Caco-2 (cell line): ENCODE results near the gene LIG1. TPM values are rescaled to one million over a fixed set of nuclear protein-coding genes. Genes with fewer than 3 reads are reported as not detected.

Experiments
- BruUV-seq: library from RNA; stranded (reverse); fragments of 400-500 nt; replicated peaks from 2 replicates; lab custom pipeline; 2021; lab: Mats Ljungman, UMichigan
- CTCF ChIA-PET: fragments of 300-600 bp; sonication (Branson Sonifier 250); formaldehyde crosslinking; loops from one replicate; lab custom pipeline; 2022; ENCODE audit warnings: antibody characterized with exemption; lab: Charles Lee
- POLR2A ChIA-PET: fragments of 300-600 bp; sonication (Branson Sonifier 250); formaldehyde crosslinking; loops from one replicate; lab custom pipeline; 2022; ENCODE audit warnings: antibody characterized with exemption; lab: Charles Lee
- DNase-seq, 2 experiments: peaks; one replicate each; pipeline versions ENCODE4 v3.0.0 to v3.0.0-alpha.2; 2020 to 2022
- H3K27me3 ChIP-seq: replicated peaks from 2 replicates; pipeline ENCODE4 v1.6.0; 2011; ENCODE audit warnings: low read length; ENCODE audit not compliant: control insufficient read depth, insufficient read depth
- H3K36me3 ChIP-seq: 2 replicates; pipeline ENCODE4 v1.5.1; 2011; ENCODE audit warnings: low read length; ENCODE audit not compliant: control insufficient read depth, insufficient read depth
- H3K4me1 ChIP-seq: fragments of 250-450 bp; sonication (Bioruptor Pico); 2 replicates; pipeline ENCODE4 v1.5.1; 2020; ENCODE audit warnings: mild to moderate bottlenecking
- H3K4me3 ChIP-seq: 2 replicates; pipeline ENCODE4 v1.5.1; 2011; ENCODE audit warnings: low read depth, mild to moderate bottlenecking, control low read depth, low read length
- H3K9me3 ChIP-seq: fragments of 250-450 bp; sonication (Bioruptor Pico); 2 replicates; pipeline ENCODE4 v1.5.1; 2020; ENCODE audit warnings: mild to moderate bottlenecking, moderate library complexity
- H3K27ac Mint-ChIP-seq: one replicate; pipeline ENCODE4 v1.8.0; 2022; ENCODE audit warnings: mixed read lengths; ENCODE audit not compliant: unreplicated experiment
- H3K27me3 Mint-ChIP-seq: one replicate; pipeline ENCODE4 v1.8.0; 2022; ENCODE audit warnings: mixed read lengths; ENCODE audit not compliant: insufficient read depth, unreplicated experiment
- H3K36me3 Mint-ChIP-seq: one replicate; pipeline ENCODE4 v1.8.0; 2022; ENCODE audit warnings: mild to moderate bottlenecking, mixed read lengths; ENCODE audit not compliant: insufficient read depth, unreplicated experiment
- H3K4me1 Mint-ChIP-seq: one replicate; pipeline ENCODE4 v1.8.0; 2022; ENCODE audit warnings: low read depth, mixed read lengths; ENCODE audit not compliant: unreplicated experiment
- H3K4me3 Mint-ChIP-seq: one replicate; pipeline ENCODE4 v1.8.0; 2022; ENCODE audit warnings: mild to moderate bottlenecking, moderate library complexity, mixed read lengths; ENCODE audit not compliant: unreplicated experiment
- H3K9me3 Mint-ChIP-seq: one replicate; pipeline ENCODE4 v1.8.0; 2022; ENCODE audit warnings: mixed read lengths; ENCODE audit not compliant: unreplicated experiment
- intact Hi-C: fragments of 100-400 bp; cut with micrococcal nuclease; formaldehyde crosslinking; loops from one replicate; pipeline ENCODE4 v1.10.0; 2022; ENCODE audit not compliant: unreplicated experiment
- total RNA-seq: library from RNA; stranded (reverse); gene quantifications from 2 replicates; pipeline ENCODE4 v1.2.3, GENCODE V29; 2022
- TF ChIP-seq, protein P1 (sequence below), 2 experiments: fragments of 200-600 bp in 1 of 2; IDR thresholded peaks; 1 replicate in 1 of 2; 2 replicates in 1 of 2; pipeline versions ENCODE4 v1.5.1 to v1.8.0; 2011 to 2022; ENCODE audit warnings: antibody characterized with exemption in 1 of 2, control low read depth in 1 of 2, inconsistent platforms in 1 of 2, low read depth in 1 of 2, low read length in 1 of 2, mild to moderate bottlenecking in 1 of 2, moderate library complexity in 1 of 2; ENCODE audit not compliant: insufficient read depth in 1 of 2, severe bottlenecking in 1 of 2, unreplicated experiment in 1 of 2

LIG1 gene
- total RNA-seq, 1 experiment from 2014 or later, result 78.7 TPM

DNA sequence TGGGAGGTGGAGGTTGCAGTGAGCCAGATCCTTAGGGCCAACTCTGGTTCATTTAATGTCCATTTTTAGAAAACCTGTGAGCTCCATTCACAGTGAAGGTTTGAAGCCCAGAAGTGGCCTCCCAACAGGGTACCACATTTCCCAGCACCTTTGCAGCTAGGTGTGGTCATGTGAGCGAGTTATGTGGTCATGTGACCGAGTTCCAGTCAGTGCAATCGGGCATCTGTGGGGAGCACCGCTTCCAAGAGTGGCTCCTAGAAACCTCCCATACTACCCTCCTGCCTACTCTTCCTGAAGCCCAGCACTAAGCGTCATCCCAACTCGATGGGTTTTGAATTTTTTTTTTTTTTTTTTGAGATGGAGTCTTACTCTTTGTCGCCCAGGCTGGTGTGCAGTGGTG lies 58.9 kb downstream of the LIG1 start:
- no peaks in the 10 kb centered on the region for H3K9me3 ChIP-seq
- no peak for DNase-seq
- Mint-ChIP-seq H3K9me3 (no peaks in the 10 kb centered on the region), H3K27ac (no peak overlapping the region), H3K4me3 (peak overlapping the region; percentile 73), H3K4me1 (peaks cover 8% of the 10 kb centered on the region), H3K36me3 (peaks cover 15% of the 10 kb centered on the region), H3K27me3 (no peaks in the 10 kb centered on the region)
- intact Hi-C loops, result no loop called here
- H3K4me3 ChIP-seq, result no peak overlapping the region
- ChIA-PET CTCF (interaction anchor here (1.2 to 1.6 kb wide), 2 partner anchors 13 to 41 kb away, joined by 3 to 7 read pairs; no protein-coding TSS in a partner anchor), POLR2A (no interaction called here)
- H3K4me1 ChIP-seq, result peaks cover 7% of the 10 kb centered on the region
- TF ChIP-seq, protein P1, sequence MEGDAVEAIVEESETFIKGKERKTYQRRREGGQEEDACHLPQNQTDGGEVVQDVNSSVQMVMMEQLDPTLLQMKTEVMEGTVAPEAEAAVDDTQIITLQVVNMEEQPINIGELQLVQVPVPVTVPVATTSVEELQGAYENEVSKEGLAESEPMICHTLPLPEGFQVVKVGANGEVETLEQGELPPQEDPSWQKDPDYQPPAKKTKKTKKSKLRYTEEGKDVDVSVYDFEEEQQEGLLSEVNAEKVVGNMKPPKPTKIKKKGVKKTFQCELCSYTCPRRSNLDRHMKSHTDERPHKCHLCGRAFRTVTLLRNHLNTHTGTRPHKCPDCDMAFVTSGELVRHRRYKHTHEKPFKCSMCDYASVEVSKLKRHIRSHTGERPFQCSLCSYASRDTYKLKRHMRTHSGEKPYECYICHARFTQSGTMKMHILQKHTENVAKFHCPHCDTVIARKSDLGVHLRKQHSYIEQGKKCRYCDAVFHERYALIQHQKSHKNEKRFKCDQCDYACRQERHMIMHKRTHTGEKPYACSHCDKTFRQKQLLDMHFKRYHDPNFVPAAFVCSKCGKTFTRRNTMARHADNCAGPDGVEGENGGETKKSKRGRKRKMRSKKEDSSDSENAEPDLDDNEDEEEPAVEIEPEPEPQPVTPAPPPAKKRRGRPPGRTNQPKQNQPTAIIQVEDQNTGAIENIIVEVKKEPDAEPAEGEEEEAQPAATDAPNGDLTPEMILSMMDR (IDR thresholded peaks at IDR 0.05; ENCODE audit: insufficient read depth in 1 of 2, low read depth in 1 of 2, low read length in 1 of 2, severe bottlenecking in 1 of 2, unreplicated experiment in 1 of 2), result no peak
- no peaks in the 10 kb centered on the region for H3K27me3 ChIP-seq
- H3K36me3 ChIP-seq, result no peaks in the 10 kb centered on the region
- no TSS peak for BruUV-seq

- Histone ChIP-seq H3K4me3 (peak within 1 kb of the TSS; percentile 31), H3K9me3 (no peaks in the 10 kb centered on the region), H3K4me1 (peaks cover 7% of the 10 kb centered on the region), H3K36me3 (no peaks in the 10 kb centered on the region), H3K27me3 (no peaks in the 10 kb centered on the region)
- BruUV-seq, result TSS peak; percentile 68
- POLR2A ChIA-PET, result interaction anchor here (0.5 to 1.1 kb wide), 7 partner anchors 13 to 1392 kb away, joined by 3 to 8 read pairs (median 5); partner anchors contain the start of genes LIG1 and ZSWIM9
- Mint-ChIP-seq H3K27me3 (no peaks in the 10 kb centered on the region), H3K4me1 (peaks cover 8% of the 10 kb centered on the region), H3K27ac (no peak within 1 kb of the TSS), H3K9me3 (no peaks in the 10 kb centered on the region), H3K36me3 (peaks cover 15% of the 10 kb centered on the region), H3K4me3 (peak within 1 kb of the TSS; percentile 73)
- TF ChIP-seq, protein P1 (IDR thresholded peaks at IDR 0.05; ENCODE audit: insufficient read depth in 1 of 2, low read depth in 1 of 2, low read length in 1 of 2, severe bottlenecking in 1 of 2, unreplicated experiment in 1 of 2), result no peak
- intact Hi-C loops, result no loop called here
- peak; percentile 91 to 93 for DNase-seq
- CTCF ChIA-PET, result interaction anchor here (0.5 to 1.6 kb wide), 8 partner anchors 12 to 203 kb away, joined by 3 to 7 read pairs (median 4); no protein-coding TSS in a partner anchor
These were observed 59.7 kb downstream of the LIG1 start, which contains the start of gene PLA2G4C for GRCh38 chr19:48110350-48110966. Gene PLA2G4C (minus strand): TSS chr19:48110817. CDS start chr19:48106529, 4,288 bp downstream.

GRCh38 chr19:48108997-48109782 lies 61.0 kb downstream of the LIG1 start:
- CTCF ChIA-PET, result interaction anchor here (0.6 to 0.8 kb wide), 2 partner anchors 15 to 52 kb away, joined by 3 to 7 read pairs; no protein-coding TSS in a partner anchor
- TF ChIP-seq, protein P1 (IDR thresholded peaks at IDR 0.05; ENCODE audit: insufficient read depth in 1 of 2, low read depth in 1 of 2, low read length in 1 of 2, severe bottlenecking in 1 of 2, unreplicated experiment in 1 of 2), result no peak
- Mint-ChIP-seq H3K36me3 (peaks cover 15% of the 10 kb centered on the region), H3K4me3 (no peak overlapping the region), H3K4me1 (peaks cover 8% of the 10 kb centered on the region), H3K27me3 (no peaks in the 10 kb centered on the region), H3K9me3 (no peaks in the 10 kb centered on the region), H3K27ac (no peak overlapping the region)
- DNase-seq, result no peak
- Histone ChIP-seq H3K4me3 (no peak overlapping the region), H3K36me3 (no peaks in the 10 kb centered on the region), H3K27me3 (no peaks in the 10 kb centered on the region), H3K4me1 (peaks cover 7% of the 10 kb centered on the region), H3K9me3 (no peaks in the 10 kb centered on the region)
- TSS peak; percentile 47 for BruUV-seq
- POLR2A ChIA-PET, result no interaction called here
- intact Hi-C loops, result no loop called here
